MM.1S (cell line): Measurements from ENCODE around the gene MPG.
"Not testable (repeated sequence)": the region's sequence is repeated elsewhere in the genome, so short reads cannot be mapped to it uniquely, and the experiment has no call there.

Experiments
- CTCF ChIP-seq: fragments of 300-600 bp; sonication (generic); IDR thresholded peaks from 2 replicates; pipeline ENCODE4 v1.5.1; 2016; ENCODE audit warnings: antibody characterized with exemption, low read length, mixed read lengths
- EZH2 ChIP-seq: fragments of 300-600 bp; sonication (generic); optimal IDR thresholded peaks from 2 replicates; pipeline ENCODE3; 2017; ENCODE audit warnings: low read depth, mild to moderate bottlenecking, antibody characterized with exemption, low read length, mixed read lengths
- EZH2phosphoT487 ChIP-seq: fragments of 300-600 bp; sonication (generic); IDR thresholded peaks from 2 replicates; pipeline ENCODE4 v1.6.1; 2018; ENCODE audit warnings: antibody characterized with exemption, low read length

GRCh38 chr16:123558-124350, 45.7 kb downstream of the MPG start:
- not testable (repeated sequence) for TF ChIP-seq CTCF, EZH2phosphoT487, EZH2
